Activated CD4-positive, CD25-positive, alpha-beta regulatory T cell treated with anti-CD3 and anti-CD28 coated beads, Interleukin-2, amount 50 U/mL, for 72 hours (primary cell): Measurements from ENCODE around the gene CBX1.

Experiments
- DNase-seq: peaks from one replicate; pipeline ENCODE4 v3.0.0; 2021

Gene CBX1

GRCh38 chr17:48101012-48101720, at the start of gene CBX1:
CBX1 (minus strand) TSS chr17:48101478; CDS start chr17:48077004, 24,474 bp downstream.
- peak; percentile 93 for DNase-seq

GRCh38 chr17:48150597-48151001, 49.3 kb upstream of the CBX1 start:
- no peak for DNase-seq

GRCh38 chr17:48149787-48150463, 48.6 kb upstream of the CBX1 start:
- DNase-seq, result no peak

GRCh38 chr17:48148854-48149786, 47.8 kb upstream of the CBX1 start:
- no peak for DNase-seq

- DNase-seq, result no peak
Measured at GRCh38 chr17:48148029-48148770, 46.9 kb upstream of the CBX1 start.

GRCh38 chr17:48144976-48145798, 43.9 kb upstream of the CBX1 start:
- DNase-seq, result no peak

- DNase-seq, result no peak
Measured at GRCh38 chr17:48144231-48144630, 43.0 kb upstream of the CBX1 start.

- DNase-seq, result no peak
Measured at GRCh38 chr17:48143629-48144028, 42.4 kb upstream of the CBX1 start.

- DNase-seq, result no peak
Measured at GRCh38 chr17:48139944-48140343, 38.7 kb upstream of the CBX1 start.

GRCh38 chr17:48137656-48138055, 36.4 kb upstream of the CBX1 start:
- no peak for DNase-seq

GRCh38 chr17:48134912-48135480, 33.7 kb upstream of the CBX1 start:
- no peak for DNase-seq

GRCh38 chr17:48132385-48132784, 31.1 kb upstream of the CBX1 start:
- no peak for DNase-seq

GRCh38 chr17:48131216-48131824, 30.0 kb upstream of the CBX1 start:
- peak; percentile 38 for DNase-seq

GRCh38 chr17:48129981-48130380, 28.7 kb upstream of the CBX1 start:
- DNase-seq, result no peak

GRCh38 chr17:48128400-48128799, 27.1 kb upstream of the CBX1 start:
- DNase-seq, result no peak

- no peak for DNase-seq
Measured at GRCh38 chr17:48127371-48128051, 26.2 kb upstream of the CBX1 start.

- no peak for DNase-seq
Measured at GRCh38 chr17:48126532-48126850, 25.2 kb upstream of the CBX1 start.

GRCh38 chr17:48125829-48126531, 24.7 kb upstream of the CBX1 start:
- no peak for DNase-seq

- DNase-seq, result no peak
Measured at GRCh38 chr17:48123776-48124388, 22.6 kb upstream of the CBX1 start.
